Renal cortical epithelial cell (primary cell): ENCODE results near the gene WDR36. TPM values are rescaled to one million over a fixed set of nuclear protein-coding genes. Genes with fewer than 3 reads are reported as not detected.

Experiments used
- total RNA-seq: library from RNA; depleted of rRNA; stranded (reverse); fragments of >200 nt; gene quantifications from 2 replicates; pipeline ENCODE4 v1.2.3, GENCODE V29; 2014

The WDR36 gene
- total RNA-seq, 1 donor from 2014 or later, result 51.1 TPM

Other genes starting within 250 kb of the WDR36 start
- gene TSLP, start 20.6 kb upstream of the WDR36 start, total RNA-seq, result 0.25 and 0.52 TPM in 2 replicates
- gene CAMK4, start 132.0 kb downstream of the WDR36 start, total RNA-seq, result 0.20 and 1.6 TPM in 2 replicates